Lung (tissue), 12 donors: ENCODE results near the gene SDK1. TPM values are rescaled to one million over a fixed set of nuclear protein-coding genes. Genes with fewer than 3 reads are reported as not detected.

Source experiments
- ATAC-seq: fragments of 200-7000 bp; cut with Tn5 transposase; one replicate; pipeline ENCODE4 v1.9.1; 2020; ENCODE audit warnings: moderate number of reproducible peaks; ENCODE audit not compliant: insufficient read depth, low FRiP score
- DNase-seq, 3 donors: peaks; one replicate each; pipeline ENCODE4 v3.0.0-alpha.2; 2013 to 2017
- H3K27ac ChIP-seq, 2 donors: one replicate each; pipeline ENCODE4 v1.5.1; 2013; ENCODE audit warnings: mild to moderate bottlenecking in 2 of 2, moderate library complexity in 2 of 2, control low read depth in 1 of 2, inconsistent platforms in 1 of 2, low read depth in 1 of 2, low read length in 1 of 2
- H3K27me3 ChIP-seq, 3 donors: one replicate each; pipeline ENCODE4 v1.5.1; 2013; ENCODE audit warnings: low read length in 2 of 3; ENCODE audit not compliant: control insufficient read depth in 3 of 3, insufficient read depth in 3 of 3
- H3K36me3 ChIP-seq, 4 donors: one replicate each; pipeline ENCODE4 v1.5.1; 2013; ENCODE audit warnings: low read length in 4 of 4, mild to moderate bottlenecking in 1 of 4, moderate library complexity in 1 of 4; ENCODE audit not compliant: control insufficient read depth in 4 of 4, insufficient read depth in 4 of 4
- H3K4me1 ChIP-seq, 5 donors: one replicate each; pipeline ENCODE4 v1.5.1; 2013; ENCODE audit warnings: low read length in 5 of 5, mild to moderate bottlenecking in 2 of 5, moderate library complexity in 1 of 5; ENCODE audit not compliant: control insufficient read depth in 5 of 5, insufficient read depth in 5 of 5
- H3K4me3 ChIP-seq: one replicate; pipeline ENCODE4 v1.5.1; 2013; ENCODE audit warnings: mild to moderate bottlenecking, control low read depth, moderate library complexity
- H3K9ac ChIP-seq, 2 donors: one replicate each; pipeline ENCODE4 v1.5.1; 2013; ENCODE audit warnings: low read length in 2 of 2, control low read depth in 1 of 2; ENCODE audit not compliant: insufficient read depth in 1 of 2
- H3K9me3 ChIP-seq, 4 donors: one replicate each; pipeline ENCODE4 v1.5.1; 2013; ENCODE audit warnings: low read length in 3 of 4, mild to moderate bottlenecking in 1 of 4, moderate library complexity in 1 of 4; ENCODE audit not compliant: control insufficient read depth in 4 of 4, insufficient read depth in 3 of 4
- WGBS, 2 donors: extraction: QIAGEN DNeasy Blood & Tissue Kit; methylation state at CpG; one replicate each; pipeline ENCODE4 v1.1.7; 2013; 5-methylcytosine and 5-hydroxymethylcytosine counted together
- polyA plus RNA-seq, 2 donors: library from polyadenylated mRNA; stranded (reverse); fragments of 200-250 nt; gene quantifications; one replicate each; pipeline ENCODE4 v1.2.1, GENCODE V29; 2013
- total RNA-seq, 2 donors: library from RNA; depleted of rRNA in 1 of 2; stranded (reverse); fragments of >200 nt in 1 of 2; gene quantifications; one replicate each; pipeline ENCODE4 v1.2.1, GENCODE V29; 2014 to 2021
- TF ChIP-seq, protein P1 (sequence below): IDR thresholded peaks from 2 replicates; pipeline ENCODE4 v1.5.1; 2012; ENCODE audit warnings: mild to moderate bottlenecking; ENCODE audit errors: control extremely low read depth, extremely low read depth
- donor health status: control.
- donor health status: control.
- donor health status: Bipolar disorder and iron deficiency.
- donor health status: healthy.
- donor health status: DM: yes; HTN: yes; CAD: no.

The SDK1 gene
- total and polyA plus RNA-seq, 4 donors = 3.7 to 30.1 (median 12.7) TPM

DNA sequence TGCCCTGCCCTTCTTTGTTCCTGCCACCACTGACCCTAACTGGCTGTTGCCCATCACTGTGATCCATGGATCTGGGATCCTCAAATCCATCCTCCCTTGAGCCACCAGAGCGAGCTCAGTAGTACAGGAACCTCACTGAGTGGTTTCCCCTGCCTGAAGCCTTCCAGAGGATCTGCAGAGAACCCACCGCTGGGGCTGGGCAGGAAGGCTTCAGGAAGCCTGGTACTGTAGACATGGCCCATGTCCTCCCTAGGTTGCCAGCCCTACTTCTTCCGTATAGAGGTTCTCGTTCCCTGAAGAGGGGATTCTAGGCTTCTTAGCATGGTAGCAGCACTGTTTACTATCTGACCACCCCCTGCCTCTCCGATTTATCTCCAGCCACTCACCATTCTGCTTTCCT is 693.7 kb downstream of the SDK1 start:
- Histone ChIP-seq H3K27ac (no peak overlapping the region), H3K9me3 (no peaks in the 10 kb centered on the region), H3K4me3 (no peak overlapping the region), H3K9ac (no peak overlapping the region), H3K4me1 (peaks cover 0 to 31% (median 7%) of the 10 kb centered on the region in 5 donors), H3K36me3 (peaks cover 0 to 14% (median 0%) of the 10 kb centered on the region in 4 donors), H3K27me3 (no peaks in the 10 kb centered on the region)
- 78 to 92% methylated on average over 5 of the region's 5 CpGs for WGBS, 2 donors
- TF ChIP-seq, protein P1, sequence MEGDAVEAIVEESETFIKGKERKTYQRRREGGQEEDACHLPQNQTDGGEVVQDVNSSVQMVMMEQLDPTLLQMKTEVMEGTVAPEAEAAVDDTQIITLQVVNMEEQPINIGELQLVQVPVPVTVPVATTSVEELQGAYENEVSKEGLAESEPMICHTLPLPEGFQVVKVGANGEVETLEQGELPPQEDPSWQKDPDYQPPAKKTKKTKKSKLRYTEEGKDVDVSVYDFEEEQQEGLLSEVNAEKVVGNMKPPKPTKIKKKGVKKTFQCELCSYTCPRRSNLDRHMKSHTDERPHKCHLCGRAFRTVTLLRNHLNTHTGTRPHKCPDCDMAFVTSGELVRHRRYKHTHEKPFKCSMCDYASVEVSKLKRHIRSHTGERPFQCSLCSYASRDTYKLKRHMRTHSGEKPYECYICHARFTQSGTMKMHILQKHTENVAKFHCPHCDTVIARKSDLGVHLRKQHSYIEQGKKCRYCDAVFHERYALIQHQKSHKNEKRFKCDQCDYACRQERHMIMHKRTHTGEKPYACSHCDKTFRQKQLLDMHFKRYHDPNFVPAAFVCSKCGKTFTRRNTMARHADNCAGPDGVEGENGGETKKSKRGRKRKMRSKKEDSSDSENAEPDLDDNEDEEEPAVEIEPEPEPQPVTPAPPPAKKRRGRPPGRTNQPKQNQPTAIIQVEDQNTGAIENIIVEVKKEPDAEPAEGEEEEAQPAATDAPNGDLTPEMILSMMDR = no peak
- no peak for ATAC-seq
- no peak for DNase-seq

DNA sequence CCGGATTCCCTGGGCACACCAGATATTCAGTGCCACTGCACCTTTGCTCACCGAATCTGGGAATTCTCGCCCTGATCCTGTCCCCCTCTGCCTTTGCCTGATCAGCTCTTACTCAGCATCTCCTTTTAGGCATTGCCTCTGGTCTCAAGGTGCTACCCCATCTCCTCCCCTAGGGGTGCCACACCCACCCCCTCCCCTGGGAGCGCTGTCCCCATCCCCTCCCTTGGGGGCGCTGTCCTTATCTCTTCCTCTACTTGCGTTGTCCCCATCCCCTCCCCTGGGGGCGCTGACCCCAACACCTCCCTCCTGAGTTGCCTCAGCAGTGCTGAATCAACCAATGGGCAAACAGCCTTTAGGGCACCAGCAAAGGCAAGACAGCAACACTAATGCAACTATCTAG is 694.1 kb downstream of the SDK1 start:
- 71 to 75% methylated on average over 7 of the region's 7 CpGs for WGBS, 2 donors
- H3K9ac ChIP-seq = no peak overlapping the region
- H3K4me3 ChIP-seq = no peak overlapping the region
- TF ChIP-seq, protein P1 = no peak
- no peak for ATAC-seq
- H3K27ac ChIP-seq = no peak overlapping the region
- DNase-seq = no peak
- H3K4me1 ChIP-seq = peaks cover 0 to 31% (median 7%) of the 10 kb centered on the region in 5 donors
- peaks cover 0 to 12% (median 0%) of the 10 kb centered on the region in 4 donors for H3K36me3 ChIP-seq
- H3K9me3 ChIP-seq = no peaks in the 10 kb centered on the region
- no peaks in the 10 kb centered on the region for H3K27me3 ChIP-seq

DNA sequence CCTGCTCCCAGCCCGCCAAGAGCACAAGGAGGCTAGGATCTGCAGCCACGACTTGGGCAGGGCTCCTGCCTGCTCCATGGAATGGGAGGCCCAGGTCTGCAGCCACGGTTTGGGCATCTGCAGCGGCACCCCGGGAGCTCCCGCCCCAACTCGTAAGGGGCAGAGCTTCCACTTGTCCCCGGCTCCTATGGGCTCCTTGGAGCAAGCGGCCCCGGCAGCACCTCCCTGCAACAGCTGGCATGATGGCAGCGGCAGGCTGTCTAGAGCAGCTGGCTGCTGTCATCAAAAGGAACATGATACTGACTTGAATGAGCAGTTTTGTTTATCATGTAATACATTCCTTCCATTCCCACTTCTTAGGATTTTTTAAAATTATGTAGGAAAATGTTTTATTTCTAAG is 697.0 kb downstream of the SDK1 start:
- Histone ChIP-seq H3K27me3 (no peaks in the 10 kb centered on the region), H3K9ac (no peak overlapping the region), H3K27ac (peak overlapping the region in 1 of 2 donors; percentile 37), H3K9me3 (no peaks in the 10 kb centered on the region), H3K4me1 (peaks cover 0 to 31% (median 7%) of the 10 kb centered on the region in 5 donors), H3K36me3 (no peaks in the 10 kb centered on the region), H3K4me3 (no peak overlapping the region)
- TF ChIP-seq, protein P1 = no peak
- DNase-seq (peak; percentile 88 to 91 (median 89)), ATAC-seq (no peak)
- 73 to 78% methylated on average over 11 of the region's 11 CpGs for WGBS, 2 donors

DNA sequence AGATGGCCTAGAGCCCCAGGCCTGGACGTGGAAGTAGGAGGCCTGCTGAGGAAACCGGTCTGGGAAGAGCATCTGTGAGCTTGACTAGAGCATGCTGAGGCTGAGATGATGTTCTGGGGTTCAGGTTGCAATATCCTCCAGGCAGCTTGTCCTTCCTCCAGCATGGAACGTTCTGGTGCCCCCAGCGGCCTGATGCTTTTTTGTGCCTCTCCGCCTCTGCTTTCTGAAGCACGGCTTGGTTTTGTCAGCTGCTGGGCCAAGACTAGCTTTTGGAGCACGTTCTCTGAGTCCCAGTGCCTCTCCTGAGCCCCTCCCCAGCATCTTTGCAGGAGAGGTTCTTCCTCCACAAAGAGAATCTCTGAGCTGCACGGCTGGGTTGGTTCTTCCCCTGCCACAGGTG is 699.1 kb downstream of the SDK1 start:
- no peak for DNase-seq
- H3K36me3 ChIP-seq = no peaks in the 10 kb centered on the region
- TF ChIP-seq, protein P1 = no peak
- H3K27ac ChIP-seq = no peak overlapping the region
- H3K9ac ChIP-seq = no peak overlapping the region
- no peaks in the 10 kb centered on the region for H3K9me3 ChIP-seq
- 71 to 83% methylated on average over 8 of the region's 8 CpGs for WGBS, 2 donors
- no peaks in the 10 kb centered on the region for H3K27me3 ChIP-seq
- no peak for ATAC-seq
- peaks cover 0 to 31% (median 7%) of the 10 kb centered on the region in 5 donors for H3K4me1 ChIP-seq
- no peak overlapping the region for H3K4me3 ChIP-seq
